GM06990 (cell line): ENCODE measurements around the gene SCAF4.

Experiments
- DNase-seq: peaks from one replicate; pipeline ENCODE4 v3.0.0-alpha.2; 2011; ENCODE audit not compliant: insufficient read length; ENCODE audit errors: extremely low read depth
- H3K27me3 ChIP-seq: replicated peaks from 2 replicates; pipeline ENCODE4 v1.6.0; 2011; ENCODE audit warnings: low read length; ENCODE audit not compliant: control insufficient read depth, insufficient read depth
- H3K36me3 ChIP-seq: 2 replicates; pipeline ENCODE4 v1.5.1; 2011; ENCODE audit warnings: low read length; ENCODE audit not compliant: control insufficient read depth, insufficient read depth
- H3K4me3 ChIP-seq: replicated peaks from 2 replicates; pipeline ENCODE4 v1.5.1; 2011; ENCODE audit warnings: low read depth, mild to moderate bottlenecking, control low read depth, low read length
- CTCF ChIP-seq: IDR thresholded peaks from 2 replicates; pipeline ENCODE4 v1.5.1; 2011; ENCODE audit warnings: low read length, control low read depth, mild to moderate bottlenecking, inconsistent platforms; ENCODE audit not compliant: insufficient read depth, poor library complexity, severe bottlenecking

The SCAF4 gene

DNA sequence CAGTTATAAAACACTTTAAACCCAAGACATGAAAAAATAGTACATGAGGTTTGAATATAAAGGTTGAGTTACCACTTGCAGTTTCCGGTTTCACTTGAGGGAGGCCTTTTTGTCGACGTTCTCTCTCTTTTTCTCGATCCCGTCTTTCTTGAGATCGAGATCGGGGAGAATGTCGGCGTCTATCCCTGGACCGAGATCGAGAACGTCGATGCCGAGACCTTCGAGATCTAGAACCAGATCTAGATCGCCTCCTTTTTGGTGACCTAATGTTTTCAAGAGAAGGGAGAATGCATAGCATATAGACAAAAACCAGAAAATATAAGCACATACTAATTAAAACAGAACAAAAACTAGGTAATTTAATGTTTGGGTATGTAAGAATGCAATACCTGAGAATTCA, 38.7 kb downstream of the SCAF4 start:
- no peak overlapping the region for H3K4me3 ChIP-seq
- no peak for TF ChIP-seq CTCF
- DNase-seq: no peak
- H3K27me3 ChIP-seq: no peaks in the 10 kb centered on the region
- H3K36me3 ChIP-seq: peaks cover 8% of the 10 kb centered on the region

DNA sequence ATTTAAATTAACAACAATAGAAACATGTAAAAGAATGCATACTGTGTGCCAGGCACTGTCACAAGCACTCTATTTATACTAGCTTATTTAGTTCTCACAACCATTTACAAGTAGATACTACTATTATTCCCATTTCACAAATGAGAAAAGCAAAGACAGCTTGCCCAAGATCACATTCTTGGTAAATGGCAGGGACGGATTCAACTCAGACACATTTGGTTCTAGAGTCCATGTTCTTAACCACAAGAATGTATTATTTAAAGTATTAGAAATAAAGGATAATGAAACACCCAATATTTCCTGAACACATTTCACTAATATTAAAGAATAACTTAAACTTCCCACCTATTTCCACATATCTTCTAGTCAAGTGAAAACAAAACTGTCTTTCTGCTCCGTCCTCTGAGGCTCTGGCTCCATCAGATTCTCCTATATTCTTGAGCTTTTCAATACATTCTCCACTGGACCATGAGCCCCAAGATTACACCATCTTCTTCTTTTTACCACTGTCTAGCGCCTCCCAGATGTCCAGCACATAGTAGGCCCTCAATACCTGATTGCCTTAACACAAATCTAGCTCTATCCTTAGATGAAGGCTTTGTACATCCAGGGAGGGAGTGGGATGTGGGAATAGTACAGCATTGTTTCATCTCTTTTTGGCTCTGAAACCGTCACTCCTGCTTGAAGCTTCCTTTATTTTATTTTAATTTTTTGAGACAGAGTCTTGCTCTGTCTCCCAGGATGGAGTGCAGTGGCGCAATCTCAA, 43.1 kb downstream of the SCAF4 start:
- H3K27me3 ChIP-seq: no peaks in the 10 kb centered on the region
- TF ChIP-seq CTCF: no peak
- DNase-seq: no peak
- peaks cover 13% of the 10 kb centered on the region for H3K36me3 ChIP-seq
- no peak overlapping the region for H3K4me3 ChIP-seq

GRCh38 chr21:31687108-31687507, 44.8 kb downstream of the SCAF4 start:
- no peak for DNase-seq
- Histone ChIP-seq H3K27me3 (no peaks in the 10 kb centered on the region), H3K36me3 (peaks cover 12% of the 10 kb centered on the region), H3K4me3 (no peak overlapping the region)
- TF ChIP-seq CTCF: no peak

DNA sequence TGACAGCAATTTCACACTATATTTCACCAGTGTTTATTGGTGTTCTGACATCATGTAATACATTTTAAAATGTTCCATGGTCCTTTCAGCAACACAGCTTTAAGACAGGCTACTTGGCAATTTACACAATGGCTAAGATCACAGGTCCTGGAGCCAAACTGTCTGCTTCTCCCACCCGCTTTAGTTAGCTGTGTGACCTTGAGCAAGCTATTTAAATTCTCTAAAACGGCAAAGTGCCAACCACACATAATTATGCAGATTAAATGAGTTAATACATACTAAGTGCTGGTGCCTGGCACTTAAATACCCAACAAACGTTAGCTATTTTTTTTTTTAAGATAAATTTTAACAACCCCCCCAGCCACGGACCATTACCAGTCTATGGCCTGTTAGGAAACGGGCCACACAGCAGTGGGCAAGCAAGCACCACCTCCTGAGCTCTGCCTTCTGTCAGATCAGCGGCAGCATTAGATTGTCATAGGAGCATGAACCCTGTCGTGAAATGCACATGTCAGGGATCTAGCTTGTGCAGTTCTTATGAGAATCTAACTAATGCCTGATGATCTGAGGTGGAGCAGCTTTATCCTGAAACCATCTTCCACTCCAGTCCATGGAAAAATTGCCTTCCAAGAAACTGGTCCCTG, 45.5 kb downstream of the SCAF4 start:
- no peak for DNase-seq
- TF ChIP-seq CTCF: no peak
- Histone ChIP-seq H3K4me3 (no peak overlapping the region), H3K36me3 (peaks cover 12% of the 10 kb centered on the region), H3K27me3 (no peaks in the 10 kb centered on the region)

DNA sequence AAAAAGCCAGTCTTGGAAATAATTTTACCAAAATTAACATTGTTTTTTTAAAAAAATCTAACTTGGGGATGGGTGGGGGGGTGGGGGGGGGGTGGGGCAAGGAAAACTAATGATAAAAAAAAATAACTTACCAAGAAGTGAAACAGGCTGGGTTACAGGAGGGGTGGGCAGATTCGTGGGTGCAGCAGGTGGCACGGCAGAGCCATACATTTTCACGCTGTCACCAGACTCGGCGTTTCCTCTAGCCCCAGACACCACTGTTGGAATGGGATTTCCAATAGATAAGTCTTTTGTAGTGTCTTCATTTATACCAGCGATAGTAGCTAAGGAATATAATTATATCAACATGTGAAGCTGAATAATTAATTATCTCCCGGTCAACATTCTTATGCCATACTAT, 47.0 kb downstream of the SCAF4 start:
- peaks cover 10% of the 10 kb centered on the region for H3K36me3 ChIP-seq
- no peak for TF ChIP-seq CTCF

GRCh38 chr21:31683029-31683428, 48.9 kb downstream of the SCAF4 start:
- Histone ChIP-seq H3K36me3 (peaks cover 9% of the 10 kb centered on the region), H3K27me3 (no peaks in the 10 kb centered on the region), H3K4me3 (no peak overlapping the region)
- no peak for TF ChIP-seq CTCF
- DNase-seq: no peak

More for the DNA sequence above, 47.0 kb downstream of the SCAF4 start:
- Histone ChIP-seq H3K4me3 (no peak overlapping the region), H3K27me3 (no peaks in the 10 kb centered on the region)
- no peak for DNase-seq
